HUES6 (cell line): ENCODE results near the gene PCBD2.
"Not testable (repeated sequence)": the region's sequence is repeated elsewhere in the genome, so short reads cannot be mapped to it uniquely, and the experiment has no call there.

Source experiments
- H3K27ac ChIP-seq: 2 replicates; pipeline ENCODE4 v1.7.0; 2013; ENCODE audit warnings: low read depth, mild to moderate bottlenecking, low read length, inconsistent platforms
- H3K27me3 ChIP-seq: 2 replicates; pipeline ENCODE4 v1.6.1; 2013; ENCODE audit warnings: low read length; ENCODE audit not compliant: control insufficient read depth, insufficient read depth
- H3K36me3 ChIP-seq: 2 replicates; pipeline ENCODE4 v1.6.1; 2013; ENCODE audit warnings: low read length; ENCODE audit not compliant: control insufficient read depth, insufficient read depth
- H3K4me1 ChIP-seq: 2 replicates; pipeline ENCODE4 v1.6.1; 2013; ENCODE audit warnings: low read length; ENCODE audit not compliant: control insufficient read depth, insufficient read depth
- H3K4me3 ChIP-seq: 2 replicates; pipeline ENCODE4 v1.5.1; 2013; ENCODE audit warnings: low read depth, low read length
- H3K9ac ChIP-seq: one replicate; pipeline ENCODE4 v1.6.1; 2013; ENCODE audit warnings: mild to moderate bottlenecking, low read length
- H3K9me3 ChIP-seq: 2 replicates; pipeline ENCODE4 v1.6.1; 2013; ENCODE audit warnings: low read depth, low read length; ENCODE audit not compliant: control insufficient read depth, insufficient read depth

Gene PCBD2

DNA sequence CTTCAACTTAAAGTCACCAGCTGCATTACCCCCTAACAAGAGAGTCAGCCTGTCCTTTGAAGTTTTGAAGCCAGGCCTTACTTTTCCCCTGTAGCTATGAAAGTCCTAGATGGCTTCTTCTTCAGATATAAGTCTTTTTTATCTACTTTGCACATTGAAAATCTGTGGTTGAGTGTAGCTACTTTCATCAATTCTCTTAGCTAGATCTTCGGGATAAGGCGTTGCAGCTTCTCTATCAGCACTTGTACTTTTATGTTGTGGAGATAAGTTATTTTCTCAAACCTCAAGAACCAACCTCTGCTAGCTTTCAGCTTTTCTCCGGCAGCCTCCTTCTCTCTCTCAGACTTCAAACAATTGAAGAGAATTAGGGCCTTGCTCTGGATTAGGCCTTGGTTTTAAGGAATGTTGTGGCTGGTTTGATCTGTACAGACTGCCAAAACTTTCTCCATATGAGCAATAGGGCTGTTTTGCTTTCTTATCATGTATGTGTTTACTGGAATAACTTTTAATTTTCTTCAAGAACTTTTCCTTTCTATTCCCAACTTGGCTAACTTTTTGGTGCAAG, 84.4 kb downstream of the PCBD2 start:
- H3K27me3 ChIP-seq: no peaks in the 10 kb centered on the region
- no peak overlapping the region for H3K27ac ChIP-seq
- no peak overlapping the region for H3K9ac ChIP-seq
- H3K36me3 ChIP-seq: no peaks in the 10 kb centered on the region
- peaks cover 17% of the 10 kb centered on the region for H3K4me1 ChIP-seq
- H3K9me3 ChIP-seq: peaks cover 4% of the 10 kb centered on the region; the same call in 1 of the 2 replicates
- H3K4me3 ChIP-seq: no peak overlapping the region

DNA sequence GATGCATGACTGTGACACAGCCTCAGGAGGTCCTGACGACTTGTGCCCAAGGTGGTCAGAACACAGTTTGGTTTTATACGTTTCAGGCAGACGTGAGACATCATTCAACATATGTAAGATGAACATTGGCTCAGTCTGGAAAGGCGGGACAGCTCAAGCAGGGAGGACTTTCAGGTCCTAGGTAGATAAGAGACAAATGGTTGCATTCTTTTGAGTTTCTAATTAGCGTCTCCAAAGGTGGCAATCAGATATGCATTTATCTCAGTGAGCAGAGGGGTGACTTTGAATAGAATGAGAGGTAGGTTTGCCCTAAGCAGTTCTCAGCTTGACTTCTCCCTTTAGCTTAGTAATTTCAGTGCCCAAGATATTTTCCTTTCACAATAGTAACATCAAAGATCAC, 85.3 kb downstream of the PCBD2 start:
- H3K4me1 ChIP-seq: peaks cover 17% of the 10 kb centered on the region
- H3K27me3 ChIP-seq, H3K9ac ChIP-seq, H3K9me3 ChIP-seq, H3K36me3 ChIP-seq, H3K27ac ChIP-seq, H3K4me3 ChIP-seq: not testable (repeated sequence)

DNA sequence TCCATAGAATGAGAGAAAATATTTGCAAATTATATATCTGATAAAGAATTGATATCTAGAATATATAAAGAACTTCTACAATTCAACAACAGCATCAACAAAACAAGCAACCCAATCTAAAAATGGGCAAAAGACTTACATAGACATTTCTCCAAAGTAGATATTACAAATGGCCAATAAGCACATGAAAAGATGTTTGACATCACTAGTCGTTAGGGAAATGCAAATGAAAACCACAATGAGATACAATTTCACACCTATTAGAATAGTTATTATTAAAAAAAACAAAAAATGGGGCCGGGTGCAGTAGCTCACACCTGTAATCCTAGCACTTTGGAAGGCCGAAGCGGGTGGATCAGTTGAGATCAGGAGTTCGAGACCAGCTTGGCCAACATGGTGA, 87.2 kb downstream of the PCBD2 start:
- Histone ChIP-seq H3K4me3 (no peak overlapping the region), H3K9me3 (peaks cover 4% of the 10 kb centered on the region; the same call in 1 of the 2 replicates), H3K9ac (no peak overlapping the region), H3K27me3 (no peaks in the 10 kb centered on the region), H3K4me1 (peaks cover 17% of the 10 kb centered on the region), H3K27ac (no peak overlapping the region), H3K36me3 (no peaks in the 10 kb centered on the region)

DNA sequence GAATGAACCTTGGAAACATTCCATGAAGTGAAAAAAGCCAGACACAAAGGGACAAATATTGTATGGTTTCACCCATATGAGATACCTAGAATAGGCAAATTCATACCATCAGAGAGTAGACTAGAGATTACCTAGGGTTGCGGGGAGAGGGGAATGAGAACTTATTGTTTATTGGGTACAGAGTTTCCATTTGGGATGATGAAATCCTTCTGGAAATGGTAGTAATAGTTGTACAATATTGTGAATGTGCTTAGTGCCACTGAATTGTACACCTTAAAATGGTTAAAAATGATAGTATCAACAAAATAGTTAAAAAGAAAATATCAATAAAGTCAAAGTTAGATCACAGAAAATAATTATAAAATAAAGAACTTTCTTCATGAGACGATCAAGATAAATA, 88.2 kb downstream of the PCBD2 start:
- Histone ChIP-seq H3K27ac (no peak overlapping the region), H3K36me3 (no peaks in the 10 kb centered on the region), H3K9ac (no peak overlapping the region), H3K27me3 (no peaks in the 10 kb centered on the region), H3K4me1 (peaks cover 17% of the 10 kb centered on the region), H3K4me3 (no peak overlapping the region), H3K9me3 (peaks cover 4% of the 10 kb centered on the region; the same call in 1 of the 2 replicates)

DNA sequence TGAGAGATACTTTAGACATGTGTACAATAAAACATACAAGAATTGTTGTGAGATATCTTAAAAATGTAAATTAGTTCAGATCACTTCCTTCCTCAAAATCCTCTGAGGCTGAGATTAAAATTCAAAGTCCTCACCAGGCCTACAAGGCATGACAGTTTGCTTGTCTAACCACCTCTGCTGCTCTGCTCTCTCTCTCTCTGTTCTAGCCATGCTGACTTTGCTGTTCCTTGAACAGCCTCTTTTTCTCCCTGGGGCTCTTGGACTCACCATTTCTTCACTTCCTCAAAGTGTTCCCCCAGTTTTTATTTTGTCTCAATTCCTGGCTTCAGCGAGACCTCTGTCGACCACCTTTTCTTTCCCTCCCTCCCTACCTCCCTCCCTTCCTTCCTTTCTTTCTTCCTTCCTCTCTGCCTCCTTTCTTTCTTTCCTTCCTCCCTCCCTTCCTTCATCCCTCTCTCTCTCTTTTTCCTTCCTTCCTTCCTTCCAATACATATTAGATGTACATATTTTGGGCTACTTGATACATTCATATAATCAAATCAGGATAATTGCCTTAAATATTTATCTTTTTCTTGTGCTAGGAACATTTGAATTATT, 89.7 kb downstream of the PCBD2 start:
- peaks cover 8% of the 10 kb centered on the region for H3K4me1 ChIP-seq
- H3K9ac ChIP-seq: no peak overlapping the region
- H3K4me3 ChIP-seq: no peak overlapping the region
- H3K9me3 ChIP-seq: peaks cover 4% of the 10 kb centered on the region; the same call in 1 of the 2 replicates
- no peaks in the 10 kb centered on the region for H3K36me3 ChIP-seq
- H3K27me3 ChIP-seq: no peaks in the 10 kb centered on the region
- H3K27ac ChIP-seq: no peak overlapping the region

DNA sequence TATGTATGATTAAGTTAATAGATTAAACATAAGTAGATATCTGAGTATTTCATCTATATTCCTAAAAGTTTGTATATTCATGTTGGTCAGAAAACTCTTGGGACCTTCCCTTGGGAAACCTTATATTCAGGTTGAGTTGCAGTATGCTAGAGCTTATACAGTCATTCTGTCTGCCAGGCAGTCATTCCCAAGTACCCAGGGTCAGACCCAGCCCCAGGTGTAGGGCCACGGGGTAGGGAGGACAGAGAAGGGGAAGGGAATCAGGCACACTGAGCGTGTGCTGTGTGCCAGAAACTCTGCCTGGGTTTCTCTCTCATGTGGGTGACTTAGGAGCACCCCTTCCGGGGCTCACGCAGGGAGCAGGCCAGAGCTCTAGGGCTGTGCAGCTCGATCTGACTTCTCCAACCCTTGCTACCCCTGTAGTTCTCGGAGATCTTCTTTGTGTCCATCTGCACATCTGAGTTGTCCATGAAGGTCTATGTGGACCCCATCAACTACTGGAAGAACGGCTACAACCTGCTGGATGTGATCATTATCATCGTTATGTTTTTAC, 91.0 kb downstream of the PCBD2 start:
- H3K9me3 ChIP-seq: peaks cover 4% of the 10 kb centered on the region; the same call in 1 of the 2 replicates

DNA sequence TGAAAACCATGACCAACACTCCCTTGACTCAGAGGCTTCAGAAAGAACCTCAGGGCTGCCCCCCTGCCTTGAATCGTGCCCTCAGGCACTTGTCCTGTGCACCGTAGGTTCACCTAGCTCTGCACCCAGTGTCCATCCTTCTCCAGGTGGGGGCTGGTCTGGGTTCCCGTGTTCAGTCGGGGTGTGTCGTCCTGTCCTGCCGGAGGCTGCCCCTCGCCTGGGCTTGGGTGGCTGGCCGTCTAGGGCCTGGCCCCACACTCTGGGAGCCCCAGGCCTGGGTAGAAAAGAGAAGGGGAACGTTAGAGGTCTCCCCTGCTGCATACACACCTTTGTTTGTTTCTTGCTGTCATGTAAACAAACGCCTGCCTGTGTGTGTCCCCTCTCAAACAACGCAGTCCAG, 92.1 kb downstream of the PCBD2 start:
- no peak overlapping the region for H3K9ac ChIP-seq
- no peaks in the 10 kb centered on the region for H3K36me3 ChIP-seq
- H3K9me3 ChIP-seq: no peaks in the 10 kb centered on the region
- H3K27ac ChIP-seq: no peak overlapping the region
- H3K4me1 ChIP-seq: no peaks in the 10 kb centered on the region
- H3K4me3 ChIP-seq: no peak overlapping the region
- no peaks in the 10 kb centered on the region for H3K27me3 ChIP-seq

More for the DNA sequence above, 91.0 kb downstream of the PCBD2 start:
- no peaks in the 10 kb centered on the region for H3K4me1 ChIP-seq
- H3K27me3 ChIP-seq: no peaks in the 10 kb centered on the region
- H3K36me3 ChIP-seq: no peaks in the 10 kb centered on the region
- H3K4me3 ChIP-seq: no peak overlapping the region
- H3K27ac ChIP-seq: no peak overlapping the region
- H3K9ac ChIP-seq: no peak overlapping the region

DNA sequence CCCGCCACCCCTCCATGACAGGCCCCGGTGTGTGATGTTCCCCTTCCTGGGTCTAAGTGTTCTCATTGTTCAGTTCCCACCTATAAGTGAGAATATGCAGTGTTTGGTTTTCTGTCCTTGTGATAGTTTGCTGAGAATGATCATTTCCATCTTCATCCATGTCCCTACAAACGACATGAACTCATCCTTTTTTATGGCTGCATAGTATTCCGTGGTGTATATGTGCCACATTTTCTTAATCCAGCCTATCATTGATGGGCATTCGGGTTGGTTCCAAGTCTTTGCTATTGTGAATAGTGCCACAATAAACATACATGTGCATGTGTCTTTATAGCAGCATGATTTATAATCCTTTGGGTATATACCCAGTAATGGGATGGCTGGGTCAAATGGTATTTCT, 93.1 kb downstream of the PCBD2 start:
- not testable (repeated sequence) for H3K9me3 ChIP-seq, H3K9ac ChIP-seq, H3K27me3 ChIP-seq, H3K36me3 ChIP-seq, H3K27ac ChIP-seq, H3K4me1 ChIP-seq, H3K4me3 ChIP-seq

DNA sequence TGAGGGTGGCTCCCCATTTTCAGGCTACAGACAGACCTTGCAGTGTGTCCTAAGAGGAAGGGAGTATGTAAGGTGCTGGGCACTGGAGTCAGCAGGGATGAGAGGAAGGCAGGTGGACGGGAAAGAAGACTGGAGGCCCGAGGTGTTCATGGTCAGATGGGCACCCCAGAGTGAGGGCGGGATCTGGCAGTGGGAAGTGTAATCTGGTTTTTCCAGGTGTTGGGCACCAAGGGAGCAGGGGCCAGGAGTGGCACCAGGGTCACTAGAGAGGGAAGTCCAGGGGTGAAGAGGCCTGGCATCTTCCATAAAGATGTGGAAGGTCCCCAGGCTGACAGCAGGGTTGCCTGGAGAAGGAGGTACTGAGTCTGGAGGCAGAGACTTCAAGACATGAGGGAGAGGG, 99.4 kb downstream of the PCBD2 start:
- Histone ChIP-seq H3K36me3 (no peaks in the 10 kb centered on the region), H3K4me3 (no peak overlapping the region), H3K9me3 (no peaks in the 10 kb centered on the region), H3K27me3 (no peaks in the 10 kb centered on the region), H3K4me1 (no peaks in the 10 kb centered on the region), H3K9ac (no peak overlapping the region), H3K27ac (no peak overlapping the region)

DNA sequence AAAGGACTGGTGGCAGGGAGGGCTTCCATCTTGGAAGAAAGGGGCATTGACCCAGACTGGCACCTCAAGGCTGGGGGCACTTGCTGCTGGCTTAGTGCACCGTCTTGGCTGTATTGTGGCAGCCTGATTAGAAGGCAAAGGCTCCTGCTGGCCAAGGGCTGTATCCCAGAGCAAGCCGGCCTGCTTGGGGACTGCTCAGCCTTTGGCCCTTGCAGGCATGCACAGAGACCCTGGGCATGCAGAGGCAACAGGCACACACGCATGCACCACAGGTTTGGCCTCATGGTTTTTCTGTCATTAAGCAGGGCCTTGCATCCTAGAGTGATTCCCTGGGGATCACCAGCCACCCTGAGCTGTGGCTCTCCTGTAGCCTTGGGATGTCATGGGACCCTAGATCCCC, 100.1 kb downstream of the PCBD2 start:
- no peak overlapping the region for H3K4me3 ChIP-seq
- H3K4me1 ChIP-seq: no peaks in the 10 kb centered on the region
- no peaks in the 10 kb centered on the region for H3K9me3 ChIP-seq
- no peaks in the 10 kb centered on the region for H3K36me3 ChIP-seq
- no peak overlapping the region for H3K27ac ChIP-seq
- no peak overlapping the region for H3K9ac ChIP-seq
- no peaks in the 10 kb centered on the region for H3K27me3 ChIP-seq

DNA sequence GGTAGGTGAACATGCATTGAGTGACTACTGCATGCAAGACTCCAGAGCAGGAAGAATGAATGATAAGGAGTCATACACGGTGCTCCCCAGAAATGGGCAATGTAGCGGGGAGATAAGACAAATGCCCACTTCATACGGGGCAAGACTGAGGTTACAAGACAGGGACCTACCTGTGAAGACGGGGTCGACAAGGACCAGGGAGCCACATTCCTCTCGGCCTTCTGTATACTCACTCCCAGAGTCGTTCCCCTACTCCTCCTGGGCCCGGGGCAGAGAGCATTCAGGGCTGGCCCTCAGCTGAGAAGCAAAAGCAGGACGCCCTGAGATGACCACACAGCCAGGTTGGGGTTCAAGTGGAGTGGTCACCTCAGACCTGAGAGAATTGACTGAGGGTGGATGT, 102.4 kb downstream of the PCBD2 start:
- H3K36me3 ChIP-seq: no peaks in the 10 kb centered on the region
- no peak overlapping the region for H3K27ac ChIP-seq
- no peak overlapping the region for H3K9ac ChIP-seq
- no peaks in the 10 kb centered on the region for H3K4me1 ChIP-seq
- H3K4me3 ChIP-seq: no peak overlapping the region
- no peaks in the 10 kb centered on the region for H3K9me3 ChIP-seq
- H3K27me3 ChIP-seq: no peaks in the 10 kb centered on the region
